ENCODE results near the gene KCTD15. TPM values are rescaled to one million over a fixed set of nuclear protein-coding genes. Genes with fewer than 3 reads are reported as not detected.

Gene KCTD15
- total and polyA plus RNA-seq, 2 donors = 3.4 to 6.2 TPM

DNA sequence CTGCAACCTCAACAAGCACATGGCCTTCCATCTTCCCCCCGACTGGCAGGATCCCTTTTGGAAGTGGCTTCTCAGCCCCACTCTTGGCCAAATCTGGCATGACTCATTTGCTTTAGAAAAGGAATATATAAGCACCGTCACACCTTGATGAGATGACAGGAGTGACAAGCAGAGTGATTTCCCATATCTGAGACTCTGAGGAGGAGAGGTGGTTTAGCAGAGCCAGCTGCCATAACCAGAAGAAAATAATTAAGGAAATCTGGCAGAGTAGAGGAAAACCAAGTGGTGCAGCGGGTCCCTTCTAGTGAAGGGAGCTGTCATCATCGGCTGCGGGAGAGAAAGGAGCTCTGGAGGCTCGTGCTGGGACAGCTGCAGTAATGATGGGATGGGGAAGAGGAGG, 27.5 kb upstream of the KCTD15 start:
- H3K9me3 ChIP-seq (ENCODE audit: control insufficient read depth in 2 of 2, insufficient read depth in 1 of 2, low read length in 1 of 2) = no peaks in the 10 kb centered on the region
- no peaks in the 10 kb centered on the region for H3K36me3 ChIP-seq (ENCODE audit: control insufficient read depth in 2 of 2, insufficient read depth in 2 of 2, low read length in 1 of 2)
- DNase-seq (ENCODE audit: low read depth in 6 of 9, low spot score in 9 of 9) = no peak
- no peaks in the 10 kb centered on the region for H3K4me1 ChIP-seq (ENCODE audit: control insufficient read depth in 2 of 2, insufficient read depth in 2 of 2, low read length in 2 of 2)
- 75% methylated on average over 6 of the region's 6 CpGs for WGBS
- H3K4me3 ChIP-seq (ENCODE audit: low read length in 2 of 2) = no peak overlapping the region
- no peaks in the 10 kb centered on the region for H3K27me3 ChIP-seq (ENCODE audit: control insufficient read depth in 2 of 2, insufficient read depth in 1 of 2, low read length in 1 of 2)
- no peak overlapping the region for H3K27ac ChIP-seq (ENCODE audit: low read depth in 1 of 2, low read length in 1 of 2)

DNA sequence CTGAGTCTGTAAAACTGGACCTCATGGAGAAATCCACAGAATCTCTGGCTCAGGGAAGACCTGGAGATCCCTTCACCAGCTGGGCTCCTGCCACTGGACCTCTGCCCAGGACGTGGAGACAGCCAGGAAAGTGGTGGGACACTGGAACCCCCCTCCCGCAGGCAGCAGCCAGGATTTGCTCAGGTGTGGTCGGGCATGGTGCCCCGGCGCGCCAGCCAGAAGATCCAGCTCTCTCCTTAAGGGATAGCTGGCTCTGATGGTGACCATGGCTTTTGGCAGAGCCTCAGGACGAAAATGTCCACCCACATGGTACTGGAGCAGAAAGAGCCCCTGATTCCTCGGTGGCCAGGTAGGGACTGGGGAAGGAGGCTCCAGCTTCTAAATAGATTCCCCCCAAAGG, 26.6 kb upstream of the KCTD15 start:
- Histone ChIP-seq H3K9me3 (ENCODE audit: control insufficient read depth in 2 of 2, insufficient read depth in 1 of 2, low read length in 1 of 2) (no peaks in the 10 kb centered on the region), H3K4me1 (ENCODE audit: control insufficient read depth in 2 of 2, insufficient read depth in 2 of 2, low read length in 2 of 2) (no peaks in the 10 kb centered on the region), H3K36me3 (ENCODE audit: control insufficient read depth in 2 of 2, insufficient read depth in 2 of 2, low read length in 1 of 2) (no peaks in the 10 kb centered on the region), H3K27me3 (ENCODE audit: control insufficient read depth in 2 of 2, insufficient read depth in 1 of 2, low read length in 1 of 2) (no peaks in the 10 kb centered on the region), H3K27ac (ENCODE audit: low read depth in 1 of 2, low read length in 1 of 2) (no peak overlapping the region), H3K4me3 (ENCODE audit: low read length in 2 of 2) (no peak overlapping the region)
- DNase-seq (ENCODE audit: low read depth in 6 of 9, low spot score in 9 of 9) = no peak
- 86% methylated on average over 8 of the region's 8 CpGs for WGBS

DNA sequence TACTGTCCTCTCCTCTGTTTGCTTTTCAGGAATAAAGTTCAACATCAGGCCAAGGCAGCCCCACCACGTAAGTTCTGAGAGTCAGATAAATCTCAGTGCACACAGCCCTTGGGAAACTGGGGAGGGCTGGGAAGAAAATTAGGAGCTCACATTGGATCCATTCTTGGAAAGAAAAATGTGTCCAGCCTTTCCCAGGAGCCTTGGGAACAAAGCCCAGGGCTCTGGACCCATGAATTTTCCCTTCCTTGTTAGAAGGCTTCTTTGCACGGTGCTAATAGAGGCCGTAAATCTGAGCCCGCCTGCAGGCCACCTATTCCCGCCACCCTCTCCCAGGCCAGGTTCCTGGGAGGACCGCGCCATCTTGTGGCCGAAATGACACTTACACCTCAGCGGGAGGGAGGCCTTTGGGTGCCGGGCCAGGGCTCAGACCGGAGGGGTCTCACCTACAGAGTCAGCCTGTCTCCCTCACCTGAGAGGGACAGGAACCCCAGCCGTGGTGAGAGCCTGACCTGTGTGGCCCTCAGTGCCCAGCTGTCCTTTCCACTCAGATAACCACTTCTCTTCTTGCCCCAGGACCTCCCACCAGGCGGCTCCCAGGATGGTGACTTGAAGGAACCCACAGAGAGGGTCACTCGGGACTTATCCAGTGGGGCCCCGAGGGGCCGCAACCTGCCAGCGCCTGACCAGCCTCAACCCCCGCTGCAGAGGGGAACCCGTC, 25.1 kb upstream of the KCTD15 start:
- Histone ChIP-seq H3K27me3 (ENCODE audit: control insufficient read depth in 2 of 2, insufficient read depth in 1 of 2, low read length in 1 of 2) (no peaks in the 10 kb centered on the region), H3K36me3 (ENCODE audit: control insufficient read depth in 2 of 2, insufficient read depth in 2 of 2, low read length in 1 of 2) (no peaks in the 10 kb centered on the region), H3K4me1 (ENCODE audit: control insufficient read depth in 2 of 2, insufficient read depth in 2 of 2, low read length in 2 of 2) (no peaks in the 10 kb centered on the region), H3K27ac (ENCODE audit: low read depth in 1 of 2, low read length in 1 of 2) (no peak overlapping the region), H3K9me3 (ENCODE audit: control insufficient read depth in 2 of 2, insufficient read depth in 1 of 2, low read length in 1 of 2) (no peaks in the 10 kb centered on the region), H3K4me3 (ENCODE audit: low read length in 2 of 2) (no peak overlapping the region)
- peak in 4 of 9 donors; percentile 15 to 49 (median 30) for DNase-seq (ENCODE audit: low read depth in 6 of 9, low spot score in 9 of 9)
- 40% methylated on average over 19 of the region's 19 CpGs for WGBS

DNA sequence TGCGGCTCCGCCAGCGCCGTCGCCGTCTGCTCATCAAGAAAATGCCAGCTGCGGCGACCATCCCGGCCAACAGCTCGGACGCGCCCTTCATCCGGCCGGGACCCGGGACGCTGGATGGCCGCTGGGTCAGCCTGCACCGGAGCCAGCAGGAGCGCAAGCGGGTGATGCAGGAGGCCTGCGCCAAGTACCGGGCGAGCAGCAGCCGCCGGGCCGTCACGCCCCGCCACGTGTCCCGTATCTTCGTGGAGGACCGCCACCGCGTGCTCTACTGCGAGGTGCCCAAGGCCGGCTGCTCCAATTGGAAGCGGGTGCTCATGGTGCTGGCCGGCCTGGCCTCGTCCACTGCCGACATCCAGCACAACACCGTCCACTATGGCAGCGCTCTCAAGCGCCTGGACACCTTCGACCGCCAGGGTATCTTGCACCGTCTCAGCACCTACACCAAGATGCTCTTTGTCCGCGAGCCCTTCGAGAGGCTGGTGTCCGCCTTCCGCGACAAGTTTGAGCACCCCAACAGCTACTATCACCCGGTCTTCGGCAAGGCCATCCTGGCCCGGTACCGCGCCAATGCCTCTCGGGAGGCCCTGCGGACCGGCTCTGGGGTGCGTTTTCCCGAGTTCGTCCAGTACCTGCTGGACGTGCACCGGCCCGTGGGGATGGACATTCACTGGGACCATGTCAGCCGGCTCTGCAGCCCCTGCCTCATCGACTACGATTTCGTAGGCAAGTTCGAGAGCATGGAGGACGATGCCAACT, 24.4 kb upstream of the KCTD15 start:
- Histone ChIP-seq H3K27me3 (ENCODE audit: control insufficient read depth in 2 of 2, insufficient read depth in 1 of 2, low read length in 1 of 2) (no peaks in the 10 kb centered on the region), H3K4me3 (ENCODE audit: low read length in 2 of 2) (no peak overlapping the region), H3K36me3 (ENCODE audit: control insufficient read depth in 2 of 2, insufficient read depth in 2 of 2, low read length in 1 of 2) (no peaks in the 10 kb centered on the region), H3K27ac (ENCODE audit: low read depth in 1 of 2, low read length in 1 of 2) (no peak overlapping the region), H3K9me3 (ENCODE audit: control insufficient read depth in 2 of 2, insufficient read depth in 1 of 2, low read length in 1 of 2) (no peaks in the 10 kb centered on the region), H3K4me1 (ENCODE audit: control insufficient read depth in 2 of 2, insufficient read depth in 2 of 2, low read length in 2 of 2) (no peaks in the 10 kb centered on the region)
- WGBS = 96% methylated on average over 72 of the region's 72 CpGs
- no peak for DNase-seq (ENCODE audit: low read depth in 6 of 9, low spot score in 9 of 9)

DNA sequence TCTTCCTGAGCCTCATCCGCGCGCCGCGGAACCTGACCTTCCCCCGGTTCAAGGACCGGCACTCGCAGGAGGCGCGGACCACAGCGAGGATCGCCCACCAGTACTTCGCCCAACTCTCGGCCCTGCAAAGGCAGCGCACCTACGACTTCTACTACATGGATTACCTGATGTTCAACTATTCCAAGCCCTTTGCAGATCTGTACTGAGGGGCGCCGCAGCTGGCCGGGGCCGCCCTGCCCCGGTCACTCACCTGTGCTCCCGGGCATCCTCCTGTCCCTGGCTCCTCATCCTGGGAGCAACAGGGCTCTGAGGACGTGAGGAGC, 23.9 kb upstream of the KCTD15 start:
- H3K4me1 ChIP-seq (ENCODE audit: control insufficient read depth in 2 of 2, insufficient read depth in 2 of 2, low read length in 2 of 2) = no peaks in the 10 kb centered on the region
- DNase-seq (ENCODE audit: low read depth in 6 of 9, low spot score in 9 of 9) = no peak
- 95% methylated on average over 23 of the region's 23 CpGs for WGBS
- no peaks in the 10 kb centered on the region for H3K27me3 ChIP-seq (ENCODE audit: control insufficient read depth in 2 of 2, insufficient read depth in 1 of 2, low read length in 1 of 2)
- H3K9me3 ChIP-seq (ENCODE audit: control insufficient read depth in 2 of 2, insufficient read depth in 1 of 2, low read length in 1 of 2) = no peaks in the 10 kb centered on the region
- H3K4me3 ChIP-seq (ENCODE audit: low read length in 2 of 2) = no peak overlapping the region
- no peak overlapping the region for H3K27ac ChIP-seq (ENCODE audit: low read depth in 1 of 2, low read length in 1 of 2)
- H3K36me3 ChIP-seq (ENCODE audit: control insufficient read depth in 2 of 2, insufficient read depth in 2 of 2, low read length in 1 of 2) = no peaks in the 10 kb centered on the region

DNA sequence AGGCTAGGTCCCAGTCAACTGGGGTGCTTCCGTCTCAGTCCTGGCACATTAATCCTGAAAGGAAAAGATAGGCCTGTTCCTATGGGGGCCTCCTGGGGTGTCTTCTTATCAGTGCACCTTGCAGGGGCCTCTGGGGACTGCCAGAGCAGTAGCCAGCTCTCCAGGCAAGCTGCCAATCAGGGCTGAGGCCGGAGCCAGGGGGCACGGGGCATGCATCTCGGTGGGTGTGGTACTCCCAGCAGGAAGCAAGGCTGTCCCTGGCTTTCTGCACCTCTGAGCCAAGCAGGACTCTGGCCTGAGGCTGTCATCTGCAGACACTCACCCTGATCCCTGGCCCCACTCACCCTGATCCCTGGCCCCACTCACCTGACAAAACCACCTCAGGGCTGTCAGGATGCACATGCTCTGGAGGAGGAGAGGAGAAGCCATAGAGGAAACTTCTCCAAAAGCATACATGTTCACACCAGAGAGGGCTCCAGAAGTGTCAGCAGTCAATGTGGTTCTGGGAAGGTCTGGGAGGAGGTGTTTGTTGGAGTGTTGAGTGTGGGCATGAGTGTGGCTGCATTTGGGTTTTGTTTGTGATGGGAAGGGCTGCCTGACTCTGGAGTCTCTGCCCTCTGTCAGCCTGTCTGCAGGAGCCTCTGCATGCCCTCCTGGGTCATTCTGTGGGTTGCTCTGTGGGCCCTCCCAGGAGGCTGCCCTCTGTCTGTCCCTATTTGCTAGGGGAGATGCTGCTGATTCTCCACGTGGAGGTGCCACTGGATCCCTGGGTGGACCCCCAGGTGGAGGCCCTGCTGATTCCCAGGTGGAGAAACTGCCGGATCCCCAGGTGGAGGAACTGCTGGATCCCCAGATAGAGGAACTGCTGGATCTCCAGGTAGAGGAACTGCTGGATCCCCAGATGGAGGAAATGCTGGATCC, 22.7 kb upstream of the KCTD15 start:
- Histone ChIP-seq H3K27me3 (ENCODE audit: control insufficient read depth in 2 of 2, insufficient read depth in 1 of 2, low read length in 1 of 2) (peaks cover 7 to 9% of the 10 kb centered on the region in 2 donors), H3K27ac (ENCODE audit: low read depth in 1 of 2, low read length in 1 of 2) (no peak overlapping the region)

DNA sequence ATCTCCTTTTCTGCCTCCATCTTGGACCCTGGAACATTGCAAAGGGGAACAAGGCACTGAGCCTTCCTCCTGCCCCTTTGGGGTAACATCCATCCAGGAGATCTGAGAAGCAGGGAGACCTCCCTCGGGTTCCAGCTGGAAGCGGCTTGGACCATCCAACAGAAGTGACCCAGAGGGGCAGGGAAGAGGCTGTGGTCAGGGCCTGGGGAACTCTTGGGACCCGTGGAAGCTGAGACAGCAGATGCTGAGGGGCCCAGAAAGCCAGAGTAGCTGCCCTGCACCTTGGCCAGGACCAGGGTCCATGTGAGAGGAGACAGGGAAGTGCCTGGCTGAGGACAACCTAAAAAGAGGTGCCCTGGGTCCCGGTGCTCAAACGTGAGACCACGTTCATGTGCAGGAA, 21.9 kb upstream of the KCTD15 start:
- 80% methylated on average over 6 of the region's 6 CpGs for WGBS
- peaks cover 10 to 17% of the 10 kb centered on the region in 2 donors for H3K27me3 ChIP-seq (ENCODE audit: control insufficient read depth in 2 of 2, insufficient read depth in 1 of 2, low read length in 1 of 2)

More for the DNA sequence above, 22.7 kb upstream of the KCTD15 start:
- no peaks in the 10 kb centered on the region for H3K9me3 ChIP-seq (ENCODE audit: control insufficient read depth in 2 of 2, insufficient read depth in 1 of 2, low read length in 1 of 2)
- no peak for DNase-seq (ENCODE audit: low read depth in 6 of 9, low spot score in 9 of 9)
- H3K4me1 ChIP-seq (ENCODE audit: control insufficient read depth in 2 of 2, insufficient read depth in 2 of 2, low read length in 2 of 2) = no peaks in the 10 kb centered on the region
- no peaks in the 10 kb centered on the region for H3K36me3 ChIP-seq (ENCODE audit: control insufficient read depth in 2 of 2, insufficient read depth in 2 of 2, low read length in 1 of 2)
- whole genome bisulfite sequencing = 59% methylated on average over 6 of the region's 6 CpGs
- H3K4me3 ChIP-seq (ENCODE audit: low read length in 2 of 2) = no peak overlapping the region

DNA sequence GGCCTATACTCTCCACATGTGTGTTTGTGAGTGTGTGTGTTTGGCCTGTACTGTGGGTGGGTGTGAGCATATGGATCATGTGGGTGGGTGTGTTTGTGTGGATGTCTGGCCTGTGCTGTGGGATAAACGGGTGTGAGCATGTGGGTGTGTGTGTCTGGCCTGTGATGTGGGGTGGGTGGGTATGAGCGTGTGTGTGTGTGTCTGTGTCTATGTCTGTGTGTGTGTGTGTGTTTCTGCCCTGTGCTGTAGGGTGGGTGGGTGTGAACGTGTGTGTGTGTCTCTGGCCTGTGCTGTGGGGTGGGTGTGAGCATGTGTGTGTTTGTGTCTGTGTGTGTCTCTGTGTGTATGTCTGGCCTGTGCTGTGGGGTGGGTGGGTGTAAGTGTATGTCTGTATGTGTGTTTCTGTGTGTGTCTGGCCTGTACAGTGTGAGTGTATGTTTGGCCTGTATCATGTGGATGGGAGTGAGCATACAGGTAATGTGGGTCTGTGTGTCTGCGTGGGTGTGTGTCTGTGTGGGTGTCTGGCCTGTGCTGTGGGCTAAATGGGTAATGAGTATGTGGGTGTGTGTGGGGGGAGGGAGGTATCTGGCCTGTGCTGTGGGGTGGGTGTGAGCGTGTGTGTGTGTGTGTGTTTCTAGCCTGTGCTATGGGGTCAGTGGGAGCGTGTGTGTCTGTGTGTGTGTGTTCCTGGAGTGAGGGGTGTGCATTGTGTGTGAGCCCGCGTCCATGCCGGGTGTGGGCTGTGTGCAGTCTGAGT, 20.8 kb upstream of the KCTD15 start:
- Histone ChIP-seq H3K27me3 (ENCODE audit: control insufficient read depth in 2 of 2, insufficient read depth in 1 of 2, low read length in 1 of 2) (peaks cover 10 to 17% of the 10 kb centered on the region in 2 donors), H3K4me3 (ENCODE audit: low read length in 2 of 2) (no peak overlapping the region), H3K4me1 (ENCODE audit: control insufficient read depth in 2 of 2, insufficient read depth in 2 of 2, low read length in 2 of 2) (no peaks in the 10 kb centered on the region), H3K36me3 (ENCODE audit: control insufficient read depth in 2 of 2, insufficient read depth in 2 of 2, low read length in 1 of 2) (no peaks in the 10 kb centered on the region), H3K27ac (ENCODE audit: low read depth in 1 of 2, low read length in 1 of 2) (no peak overlapping the region), H3K9me3 (ENCODE audit: control insufficient read depth in 2 of 2, insufficient read depth in 1 of 2, low read length in 1 of 2) (no peaks in the 10 kb centered on the region)
- 95% methylated on average over 9 of the region's 9 CpGs for WGBS
- DNase-seq (ENCODE audit: low read depth in 6 of 9, low spot score in 9 of 9) = no peak

More for the DNA sequence above, 21.9 kb upstream of the KCTD15 start:
- Histone ChIP-seq H3K4me1 (ENCODE audit: control insufficient read depth in 2 of 2, insufficient read depth in 2 of 2, low read length in 2 of 2) (no peaks in the 10 kb centered on the region), H3K4me3 (ENCODE audit: low read length in 2 of 2) (no peak overlapping the region), H3K36me3 (ENCODE audit: control insufficient read depth in 2 of 2, insufficient read depth in 2 of 2, low read length in 1 of 2) (no peaks in the 10 kb centered on the region), H3K27ac (ENCODE audit: low read depth in 1 of 2, low read length in 1 of 2) (no peak overlapping the region), H3K9me3 (ENCODE audit: control insufficient read depth in 2 of 2, insufficient read depth in 1 of 2, low read length in 1 of 2) (no peaks in the 10 kb centered on the region)
- DNase-seq (ENCODE audit: low read depth in 6 of 9, low spot score in 9 of 9) = no peak
